M059J (cell line): ENCODE measurements around the gene HSD17B13. TPM values are rescaled to one million over a fixed set of nuclear protein-coding genes. Genes with fewer than 3 reads are reported as not detected.

Experiments used
- DNase-seq: peaks from one replicate; pipeline ENCODE4 v3.0.0-alpha.2; 2012; ENCODE audit warnings: low read depth
- total RNA-seq: library from RNA; depleted of rRNA; stranded (reverse); fragments of >200 nt; shearing (Covaris generic); gene quantifications from 2 replicates; pipeline ENCODE4 v1.2.3, GENCODE V29; 2014; rRNA removed

Gene HSD17B13
- 0.10 TPM in 1 of 2 replicates, not detected in the other for total RNA-seq

GRCh38 chr4:87322754-87323153 is at the start of gene HSD17B13:
Gene HSD17B13, minus strand, starts transcription at chr4:87322882. Its CDS starts 41 bp downstream, at chr4:87322841.
- no peak for DNase-seq

DNA sequence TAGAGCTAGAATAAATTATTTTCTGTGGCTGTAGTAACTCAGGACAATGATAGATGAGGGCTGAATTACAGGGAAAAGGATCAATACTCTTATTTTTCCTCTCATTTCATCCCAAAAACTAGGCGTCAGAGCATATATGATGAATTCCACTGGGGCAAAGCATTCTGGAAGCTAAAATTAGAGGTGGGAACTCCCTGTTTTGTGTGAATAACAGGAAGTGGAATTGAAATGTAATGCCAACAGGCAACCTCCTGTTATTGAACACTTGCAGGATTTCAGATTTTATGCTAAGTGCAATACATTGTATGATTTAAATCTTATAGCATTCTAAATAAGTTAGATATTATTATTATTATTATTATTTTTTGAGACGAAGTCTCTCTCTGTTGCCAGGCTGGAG is 47.4 kb upstream of the HSD17B13 start:
- no peak for DNase-seq

- no peak for DNase-seq
Measured at GRCh38 chr4:87366521-87367162, 44.0 kb upstream of the HSD17B13 start.

DNA sequence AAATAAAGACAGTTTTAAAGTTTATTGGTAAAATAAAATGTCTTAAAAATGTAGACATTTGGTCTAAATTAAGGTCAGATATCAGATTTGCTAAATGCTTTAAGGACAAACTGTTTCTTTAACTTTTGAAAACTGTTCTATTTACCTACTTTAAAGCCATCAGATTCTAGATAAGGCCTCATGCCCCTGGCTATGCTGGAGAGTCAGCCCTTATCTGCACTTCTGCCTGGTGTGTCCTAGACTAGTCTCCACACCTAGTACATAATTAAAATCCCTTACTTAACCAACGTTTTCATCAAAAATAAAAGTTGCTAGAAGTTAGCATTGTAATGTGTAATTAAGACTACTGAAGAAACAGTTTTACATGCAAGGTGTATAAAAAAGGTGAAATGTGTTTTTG is 42.7 kb upstream of the HSD17B13 start:
- DNase-seq, result no peak

DNA sequence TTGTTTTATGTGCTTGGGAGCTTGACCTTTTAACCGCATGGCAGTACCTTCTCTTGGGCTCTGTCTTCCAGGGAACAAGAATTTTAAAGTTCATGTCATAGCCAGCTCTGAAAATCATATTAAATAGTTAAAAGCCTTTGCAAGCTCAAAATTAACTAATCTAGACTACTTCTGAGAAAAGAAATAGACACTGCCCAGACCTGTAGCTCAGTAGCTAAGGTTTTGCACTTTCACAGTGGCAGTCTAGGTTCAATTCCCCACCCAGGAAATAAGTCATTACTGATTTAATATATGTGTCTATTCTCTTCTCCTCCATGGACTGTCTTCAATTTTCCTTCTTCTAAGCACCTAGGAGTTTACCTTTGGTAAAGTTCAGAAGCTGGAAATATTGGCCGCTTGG is 40.9 kb upstream of the HSD17B13 start:
- no peak for DNase-seq

- no peak for DNase-seq
Measured at GRCh38 chr4:87360338-87360935, 37.8 kb upstream of the HSD17B13 start.

DNA sequence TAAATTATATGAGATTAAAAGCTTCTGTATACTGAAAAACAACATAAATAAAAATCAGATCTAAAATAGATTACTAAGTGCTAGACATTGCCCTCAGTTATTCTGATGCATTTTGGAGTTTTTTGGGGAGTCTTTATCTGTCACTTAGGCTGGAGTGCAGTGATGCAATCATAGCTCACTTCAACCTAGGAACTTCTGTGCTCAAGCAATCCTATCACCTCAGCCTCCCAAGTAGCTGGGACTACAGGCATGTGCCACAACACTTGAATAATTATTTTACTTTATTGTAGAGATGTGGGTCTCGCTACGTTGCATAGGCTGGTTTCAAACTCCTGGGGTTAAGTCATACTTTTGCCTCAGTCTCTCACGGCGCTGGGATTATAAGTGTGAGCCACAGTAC is 36.6 kb upstream of the HSD17B13 start:
- DNase-seq, result no peak

- no peak for DNase-seq
Measured at GRCh38 chr4:87356832-87357526, 34.3 kb upstream of the HSD17B13 start.

- peak; percentile 39 for DNase-seq
Measured at GRCh38 chr4:87354168-87355102, 31.8 kb upstream of the HSD17B13 start.

GRCh38 chr4:87353592-87353991 is 30.9 kb upstream of the HSD17B13 start:
- DNase-seq, result peak; percentile 46

DNA sequence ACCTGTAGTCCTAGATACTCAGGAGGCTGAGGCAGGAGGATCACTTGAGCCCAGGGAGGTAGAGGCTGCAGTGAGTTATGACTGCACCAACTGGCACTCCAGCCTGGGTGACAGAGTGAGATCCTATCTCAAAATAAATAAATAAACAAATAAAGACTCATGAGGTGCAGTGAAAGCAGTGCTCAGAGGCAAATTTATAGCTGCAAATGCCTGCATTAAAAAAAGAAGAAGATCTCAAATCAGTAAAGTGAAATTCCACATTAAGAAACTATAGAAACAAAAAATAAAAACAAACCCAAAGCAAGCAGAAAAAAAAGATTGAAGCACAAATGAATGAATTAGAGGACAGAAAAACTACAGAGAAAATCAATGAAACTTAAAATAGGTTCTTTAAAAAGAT is 22.5 kb upstream of the HSD17B13 start:
- DNase-seq, result no peak

GRCh38 chr4:87342872-87343271 is 20.2 kb upstream of the HSD17B13 start:
- no peak for DNase-seq

GRCh38 chr4:87341954-87342635 is 19.4 kb upstream of the HSD17B13 start:
- DNase-seq, result peak; percentile 82

GRCh38 chr4:87339440-87339839 is 16.8 kb upstream of the HSD17B13 start:
- DNase-seq, result no peak

DNA sequence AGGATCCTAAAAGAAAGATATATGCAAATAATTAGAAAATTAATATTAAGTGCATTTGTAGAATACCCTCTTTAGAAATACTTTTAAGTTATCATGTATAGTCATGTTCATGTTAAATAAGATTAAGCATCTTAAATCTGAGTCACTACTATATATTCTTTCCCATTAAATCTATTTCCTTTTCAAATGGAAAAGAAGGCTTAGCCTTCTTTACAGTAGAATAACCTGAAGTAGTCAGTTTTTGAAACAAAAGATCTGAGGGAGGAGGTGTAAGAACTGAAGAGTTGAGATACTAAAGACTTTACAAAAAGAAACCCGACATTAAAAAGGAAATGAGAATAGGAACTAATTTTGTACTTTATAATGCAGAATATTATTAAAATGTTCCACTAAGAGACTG is 14.7 kb upstream of the HSD17B13 start:
- DNase-seq, result no peak

DNA sequence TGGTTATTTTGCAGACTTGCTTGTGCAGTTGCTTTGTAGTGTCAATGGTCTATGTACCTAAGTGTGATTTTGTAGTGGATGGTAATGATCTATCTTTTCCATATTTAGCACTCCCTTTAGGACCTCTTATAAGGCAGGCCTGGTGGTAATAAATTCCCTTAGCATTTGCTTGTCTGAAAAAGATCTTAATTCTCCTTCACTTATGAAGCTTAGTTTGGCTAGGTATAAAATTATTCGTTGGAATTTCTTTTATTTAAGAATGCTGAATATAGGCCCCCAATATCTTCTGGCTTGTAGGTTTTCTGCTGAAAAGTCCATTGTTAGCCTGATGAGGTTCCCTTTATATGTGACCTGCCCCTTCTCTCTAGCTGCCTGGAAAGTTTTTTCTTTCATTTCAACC is 10.6 kb upstream of the HSD17B13 start:
- DNase-seq, result no peak

DNA sequence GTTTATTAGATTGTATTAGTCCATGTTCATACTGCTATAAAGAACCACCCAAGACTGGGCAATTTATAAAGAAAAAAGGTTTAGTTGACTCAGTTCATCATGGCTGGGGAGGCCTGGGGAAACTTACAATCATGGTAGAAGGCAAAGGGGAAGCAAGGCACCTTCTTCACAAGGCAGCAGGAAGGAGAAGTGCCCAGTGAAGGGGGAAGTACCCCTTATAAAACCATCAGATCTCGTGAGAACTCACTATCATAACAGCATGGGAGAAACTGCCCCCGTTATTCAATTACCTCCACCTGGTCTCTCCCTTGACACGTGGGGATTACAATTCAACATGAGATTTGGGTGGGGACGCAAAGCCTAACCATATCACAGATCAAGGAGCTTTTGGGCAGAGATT is 8.1 kb upstream of the HSD17B13 start:
- DNase-seq, result no peak

- DNase-seq, result no peak
Measured at GRCh38 chr4:87327136-87327535, 4.5 kb upstream of the HSD17B13 start.

DNA sequence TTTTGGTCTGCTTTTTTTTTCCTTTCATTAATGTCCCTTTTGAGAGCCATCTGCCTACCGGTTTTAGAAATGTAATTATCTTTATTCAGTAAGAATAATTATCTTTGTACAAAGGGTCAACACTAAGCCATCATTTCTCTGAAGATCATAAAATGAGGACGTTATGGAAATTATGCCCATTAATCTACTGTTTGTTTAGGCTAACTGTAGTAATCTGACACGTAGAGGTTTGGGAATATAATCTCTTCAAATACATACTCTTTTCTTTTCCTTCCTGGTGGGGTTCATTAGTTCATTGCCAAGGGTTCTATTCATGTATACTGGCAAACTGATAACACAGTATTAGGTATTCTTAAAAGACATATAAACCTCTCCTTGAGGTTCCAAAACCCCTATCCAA is 3.8 kb upstream of the HSD17B13 start:
- DNase-seq, result no peak

- no peak for DNase-seq
Measured at GRCh38 chr4:87321888-87322287, 794 bp downstream of the HSD17B13 start.

- no peak for DNase-seq
Measured at GRCh38 chr4:87317527-87317926, 5.2 kb downstream of the HSD17B13 start.
